ENCODE data around the gene DDX20. TPM values are rescaled to one million over a fixed set of nuclear protein-coding genes. Genes with fewer than 3 reads are reported as not detected.

DDX20 gene
- total RNA-seq, 3 donors from 2014 or later (not counting 1 experiment from before 2014, with no cell fraction given): 17.5 to 21.8 (median 17.7) TPM

- no peaks in the 10 kb centered on the region for H3K9me3 ChIP-seq (ENCODE audit: control insufficient read depth, insufficient read depth, low read length)
- peaks cover 57% of the 10 kb centered on the region for H3K36me3 ChIP-seq (ENCODE audit: control insufficient read depth, insufficient read depth, low read length)
- Mint-ChIP-seq H3K4me1 (no peaks in the 10 kb centered on the region), H3K27me3 (ENCODE audit: low read depth in 2 of 2) (no peaks in the 10 kb centered on the region), H3K9me3 (no peaks in the 10 kb centered on the region), H3K4me3 (no peak overlapping the region), H3K36me3 (peaks cover 31% of the 10 kb centered on the region), H3K27ac (no peak overlapping the region)
- H3K27me3 ChIP-seq (ENCODE audit: control insufficient read depth, insufficient read depth, low read length): no peaks in the 10 kb centered on the region
- H3K4me1 ChIP-seq (ENCODE audit: control insufficient read depth, insufficient read depth, low read length): no peaks in the 10 kb centered on the region
- intact Hi-C loops (cut with micrococcal nuclease): no loop called here
- ATAC-seq (no peak), DNase-seq (no peak)
- TF ChIP-seq CTCF (IDR thresholded peaks at IDR 0.05): no peak
- no peak overlapping the region for H3K27ac ChIP-seq (ENCODE audit: low read length)
- H3K4me3 ChIP-seq (ENCODE audit: low read length): no peak overlapping the region
These were observed 12.3 kb downstream of the DDX20 start for GRCh38 chr1:111768023-111768422.

- intact Hi-C loops (cut with micrococcal nuclease): loop anchor here (1.0 kb wide), 2 partner anchors 53 to 260 kb away; no protein-coding TSS in a partner anchor
- Mint-ChIP-seq H3K27me3 (ENCODE audit: low read depth in 2 of 2) (no peaks in the 10 kb centered on the region), H3K4me3 (no peak overlapping the region), H3K9me3 (no peaks in the 10 kb centered on the region), H3K36me3 (peaks cover 28% of the 10 kb centered on the region), H3K4me1 (no peaks in the 10 kb centered on the region), H3K27ac (no peak overlapping the region)
- ATAC-seq: no peak
- H3K36me3 ChIP-seq (ENCODE audit: control insufficient read depth, insufficient read depth, low read length): peaks cover 53% of the 10 kb centered on the region
- no peak for TF ChIP-seq CTCF (IDR thresholded peaks at IDR 0.05)
- H3K27me3 ChIP-seq (ENCODE audit: control insufficient read depth, insufficient read depth, low read length): no peaks in the 10 kb centered on the region
- H3K4me1 ChIP-seq (ENCODE audit: control insufficient read depth, insufficient read depth, low read length): no peaks in the 10 kb centered on the region
- no peak overlapping the region for H3K27ac ChIP-seq (ENCODE audit: low read length)
- H3K4me3 ChIP-seq (ENCODE audit: low read length): no peak overlapping the region
- DNase-seq: no peak
- H3K9me3 ChIP-seq (ENCODE audit: control insufficient read depth, insufficient read depth, low read length): no peaks in the 10 kb centered on the region
These were observed 12.9 kb downstream of the DDX20 start for GRCh38 chr1:111768625-111769024.

- no peaks in the 10 kb centered on the region for H3K4me1 Mint-ChIP-seq
- Histone ChIP-seq H3K36me3 (ENCODE audit: control insufficient read depth, insufficient read depth, low read length) (peaks cover 43% of the 10 kb centered on the region), H3K4me1 (ENCODE audit: control insufficient read depth, insufficient read depth, low read length) (no peaks in the 10 kb centered on the region), H3K27me3 (ENCODE audit: control insufficient read depth, insufficient read depth, low read length) (no peaks in the 10 kb centered on the region), H3K4me3 (ENCODE audit: low read length) (no peak overlapping the region), H3K27ac (ENCODE audit: low read length) (no peak overlapping the region), H3K9me3 (ENCODE audit: control insufficient read depth, insufficient read depth, low read length) (no peaks in the 10 kb centered on the region)
- intact Hi-C loops (cut with micrococcal nuclease): loop anchor here (1.0 kb wide), 2 partner anchors 54 to 261 kb away; no protein-coding TSS in a partner anchor
- DNase-seq (peak in 1 of 2 donors; percentile 86), ATAC-seq (peak; percentile 73 to 78 (median 78))
- no peaks in the 10 kb centered on the region for H3K9me3 Mint-ChIP-seq
- no peak overlapping the region for H3K27ac Mint-ChIP-seq
- peaks cover 28% of the 10 kb centered on the region for H3K36me3 Mint-ChIP-seq
- peak; percentile 89 for TF ChIP-seq CTCF (IDR thresholded peaks at IDR 0.05)
- 43% methylated on average over 4 of the region's 6 CpGs for WGBS (ENCODE audit: insufficient coverage)
- no peak overlapping the region for H3K4me3 Mint-ChIP-seq
- H3K27me3 Mint-ChIP-seq (ENCODE audit: low read depth in 2 of 2): no peaks in the 10 kb centered on the region
These were observed 13.9 kb downstream of the DDX20 start for GRCh38 chr1:111769517-111770146.

GRCh38 chr1:111770916-111771315 lies 15.2 kb downstream of the DDX20 start:
- TF ChIP-seq CTCF (IDR thresholded peaks at IDR 0.05): no peak
- Mint-ChIP-seq H3K4me1 (no peaks in the 10 kb centered on the region), H3K9me3 (no peaks in the 10 kb centered on the region), H3K27me3 (ENCODE audit: low read depth in 2 of 2) (no peaks in the 10 kb centered on the region), H3K36me3 (peaks cover 19% of the 10 kb centered on the region), H3K27ac (no peak overlapping the region), H3K4me3 (no peak overlapping the region)
- WGBS (ENCODE audit: insufficient coverage): 100% methylated on average over 3 of the region's 4 CpGs
- DNase-seq (no peak), ATAC-seq (no peak)
- Histone ChIP-seq H3K4me1 (ENCODE audit: control insufficient read depth, insufficient read depth, low read length) (no peaks in the 10 kb centered on the region), H3K4me3 (ENCODE audit: low read length) (no peak overlapping the region), H3K36me3 (ENCODE audit: control insufficient read depth, insufficient read depth, low read length) (peaks cover 31% of the 10 kb centered on the region), H3K27ac (ENCODE audit: low read length) (no peak overlapping the region), H3K9me3 (ENCODE audit: control insufficient read depth, insufficient read depth, low read length) (no peaks in the 10 kb centered on the region), H3K27me3 (ENCODE audit: control insufficient read depth, insufficient read depth, low read length) (no peaks in the 10 kb centered on the region)
- intact Hi-C loops (cut with micrococcal nuclease): no loop called here
